HG03095 (cell line): ENCODE data around the gene IGF2.

Experiments
- ATAC-seq: cut with Tn5 transposase; IDR thresholded peaks from one replicate; pipeline ENCODE4 v1.9.1; 2021; ENCODE audit warnings: moderate library complexity; ENCODE audit not compliant: unreplicated experiment

IGF2 gene

DNA sequence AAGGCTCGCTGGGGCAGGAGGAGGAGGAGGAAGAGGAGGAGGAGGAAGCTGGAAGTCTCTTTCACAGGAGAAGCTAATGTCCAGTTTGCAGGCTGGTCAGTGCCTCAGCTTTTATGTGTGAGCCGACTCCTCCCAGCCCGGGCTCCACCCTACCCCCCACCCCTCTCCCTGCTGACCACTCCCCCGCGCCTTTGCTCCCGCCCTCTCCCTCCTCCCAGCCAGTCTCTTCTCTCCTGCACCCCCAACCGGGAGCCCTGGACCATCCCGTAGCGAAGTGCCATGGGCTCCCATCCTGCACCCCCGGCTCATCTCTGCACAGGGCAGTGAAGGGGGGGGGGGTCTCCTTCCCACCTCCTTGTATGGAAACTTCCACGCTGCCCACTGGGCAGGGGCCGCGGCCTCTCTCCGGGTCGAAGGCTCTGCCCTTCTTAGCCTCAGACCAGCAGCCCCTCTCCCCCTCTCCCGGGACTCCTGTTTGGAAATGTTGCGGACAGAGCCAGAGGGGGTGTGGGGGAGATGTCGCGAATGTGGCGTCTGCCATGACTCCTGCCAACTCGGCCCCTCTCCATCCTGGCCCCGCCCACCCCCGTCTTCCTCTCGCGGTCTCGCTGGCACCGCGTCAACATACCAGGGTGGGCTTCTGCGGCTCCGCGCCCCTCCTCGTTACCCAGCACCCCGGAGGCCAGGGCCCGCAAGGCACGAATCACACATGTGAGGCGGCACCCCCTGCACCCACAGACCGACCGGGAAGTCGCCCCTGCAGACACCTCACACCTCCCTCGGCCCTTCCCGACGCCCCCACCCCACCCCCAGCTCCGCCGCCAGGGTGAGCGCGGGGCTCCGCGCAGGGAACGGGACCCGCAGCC, 1.8 kb downstream of the IGF2 start:
- no peak for ATAC-seq

DNA sequence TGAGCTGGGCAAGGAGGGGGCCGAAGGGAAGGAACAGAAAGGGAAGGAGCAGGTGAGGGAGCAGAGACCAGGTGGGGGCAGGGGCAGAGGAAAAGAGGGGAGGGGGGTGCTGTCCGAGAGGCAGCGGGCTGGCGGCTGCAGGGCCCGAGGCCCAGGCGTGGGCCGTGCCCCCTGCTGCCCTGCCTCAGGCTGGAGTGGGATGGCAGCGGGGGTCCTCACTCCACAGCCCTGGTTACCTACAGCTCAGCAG, 2.3 kb downstream of the IGF2 start:
- ATAC-seq: no peak

DNA sequence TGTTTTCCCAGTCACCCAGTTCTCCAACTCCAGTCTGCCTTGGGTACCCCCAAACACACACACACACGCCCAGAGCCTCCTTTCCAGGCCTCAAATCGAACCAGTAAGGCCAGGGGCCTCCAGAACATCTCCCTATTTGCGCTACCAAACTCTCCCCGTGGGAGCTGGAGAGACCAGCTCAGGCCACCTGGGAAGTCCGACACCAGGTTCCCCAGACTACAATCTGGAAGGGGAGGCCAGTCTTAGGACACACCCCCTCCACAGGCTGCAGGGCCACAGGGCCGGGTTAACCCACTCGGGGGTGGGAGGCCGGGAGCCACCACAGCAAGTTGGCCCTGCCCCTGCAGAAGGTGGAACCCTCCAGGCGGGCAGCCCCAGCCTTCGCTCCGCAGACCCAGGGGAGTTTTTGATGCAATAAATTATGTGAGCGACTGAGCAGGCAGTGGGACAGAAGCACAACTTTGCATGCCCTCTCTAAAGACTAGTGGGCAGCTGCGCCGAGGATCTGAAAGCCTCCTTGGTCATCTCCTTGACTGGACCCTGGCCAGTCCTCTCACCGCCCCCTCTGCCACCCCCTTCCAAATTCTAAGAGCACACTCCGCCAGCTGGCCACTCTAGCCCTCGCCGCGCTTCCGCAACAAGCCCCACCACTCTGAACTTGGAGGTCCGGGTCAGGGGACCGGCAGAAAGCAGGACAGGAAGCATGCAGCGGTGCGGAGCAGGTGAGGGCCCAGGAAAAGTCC, 2.8 kb downstream of the IGF2 start:
- ATAC-seq: no peak

DNA sequence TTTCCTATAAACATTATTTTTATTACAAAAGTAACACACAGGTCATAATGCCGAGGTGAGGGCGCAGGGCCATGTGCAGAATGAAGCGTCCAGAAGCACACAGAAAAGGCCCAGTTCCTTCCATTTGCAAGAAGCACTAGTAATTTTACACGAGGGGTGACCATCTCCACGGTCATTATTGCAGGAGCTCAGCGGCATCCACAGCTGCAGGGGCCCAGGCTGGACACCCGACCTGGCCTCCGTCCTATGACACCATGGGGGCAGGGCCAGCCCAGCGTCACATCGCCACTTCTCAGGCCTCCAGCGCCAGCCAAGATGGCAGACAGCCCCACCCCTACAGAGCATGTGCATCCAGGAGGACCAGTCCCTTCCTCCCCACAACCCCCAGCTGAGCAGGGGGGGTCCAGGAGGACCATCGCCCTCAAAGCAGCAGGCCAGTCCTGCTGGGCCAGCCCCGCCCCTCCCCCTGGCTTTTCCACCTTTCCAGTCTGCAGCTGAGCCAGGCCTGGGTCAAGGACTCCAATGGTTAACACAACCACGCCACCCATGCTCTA, 3.5 kb downstream of the IGF2 start:
- no peak for ATAC-seq

DNA sequence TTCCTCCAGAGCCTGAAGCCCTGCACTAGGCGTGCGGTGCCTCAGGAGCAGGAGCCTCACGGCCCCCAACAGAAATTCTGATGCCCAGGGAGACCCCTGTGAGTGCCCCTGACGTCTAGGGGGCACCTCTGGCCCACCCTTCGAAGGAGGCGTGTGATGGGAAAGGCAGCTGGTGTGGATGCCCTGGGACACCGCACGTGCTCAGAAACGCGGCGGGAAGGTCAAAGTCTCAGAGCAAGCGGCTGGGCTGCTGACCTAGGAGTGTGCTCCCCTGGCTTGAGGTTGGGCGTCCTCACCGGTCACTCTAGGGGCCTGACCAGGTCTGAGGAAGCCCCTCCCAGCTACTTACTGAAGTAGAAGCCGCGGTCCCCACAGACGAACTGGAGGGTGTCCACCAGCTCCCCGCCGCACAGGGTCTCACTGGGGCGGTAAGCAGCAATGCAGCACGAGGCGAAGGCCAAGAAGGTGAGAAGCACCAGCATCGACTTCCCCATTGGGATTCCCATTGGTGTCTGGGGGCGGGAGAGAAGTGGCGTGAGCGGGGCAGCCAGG, 4.1 kb downstream of the IGF2 start:
- ATAC-seq: no peak

DNA sequence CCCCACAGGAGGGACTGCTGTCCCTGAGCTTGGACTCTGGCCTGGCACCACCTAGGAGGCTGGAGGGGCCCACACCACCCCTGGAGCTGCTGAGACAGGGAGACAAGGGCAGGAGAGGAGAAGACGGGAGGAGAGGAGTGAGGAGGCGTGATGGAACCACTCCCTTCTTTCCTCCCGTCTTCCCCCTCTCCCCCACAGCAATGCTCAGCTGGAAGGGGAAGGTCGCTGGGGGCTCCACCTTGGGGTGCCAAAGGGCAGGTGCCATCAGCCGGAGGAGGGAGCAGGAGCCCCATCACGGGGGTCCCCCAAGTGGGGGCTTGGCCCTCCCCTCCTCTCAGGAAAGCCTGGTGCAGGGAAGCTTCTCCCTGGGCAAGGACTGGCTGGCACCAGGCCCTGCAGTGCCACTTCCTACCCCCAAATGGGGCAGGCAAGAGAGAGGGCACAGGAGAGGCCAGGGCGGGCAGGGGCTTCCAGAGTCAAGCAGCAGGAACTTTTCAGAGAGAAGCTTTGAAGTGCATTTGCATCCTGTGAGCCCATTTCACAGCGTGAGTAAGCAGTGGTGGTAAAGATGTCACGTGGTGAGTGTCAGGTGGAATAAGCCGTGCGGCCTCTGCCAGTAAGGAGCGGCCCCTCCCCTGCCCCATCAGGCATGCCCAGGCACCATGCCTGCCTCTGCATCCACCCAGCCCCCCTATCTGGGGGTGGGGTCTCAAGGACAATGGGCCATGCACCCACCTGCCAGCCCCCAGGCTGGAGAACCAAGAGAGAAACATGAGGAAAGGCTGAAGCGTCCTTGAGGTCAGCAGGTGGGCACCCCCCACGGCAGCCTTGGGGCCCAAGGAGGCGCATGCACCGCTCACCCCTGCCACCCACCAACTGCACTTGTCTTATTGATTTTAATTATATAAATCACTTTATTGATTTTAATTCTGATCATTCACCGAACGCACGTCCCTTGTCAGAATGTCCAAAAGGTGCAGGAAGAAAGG, 4.9 kb downstream of the IGF2 start:
- no peak for ATAC-seq

DNA sequence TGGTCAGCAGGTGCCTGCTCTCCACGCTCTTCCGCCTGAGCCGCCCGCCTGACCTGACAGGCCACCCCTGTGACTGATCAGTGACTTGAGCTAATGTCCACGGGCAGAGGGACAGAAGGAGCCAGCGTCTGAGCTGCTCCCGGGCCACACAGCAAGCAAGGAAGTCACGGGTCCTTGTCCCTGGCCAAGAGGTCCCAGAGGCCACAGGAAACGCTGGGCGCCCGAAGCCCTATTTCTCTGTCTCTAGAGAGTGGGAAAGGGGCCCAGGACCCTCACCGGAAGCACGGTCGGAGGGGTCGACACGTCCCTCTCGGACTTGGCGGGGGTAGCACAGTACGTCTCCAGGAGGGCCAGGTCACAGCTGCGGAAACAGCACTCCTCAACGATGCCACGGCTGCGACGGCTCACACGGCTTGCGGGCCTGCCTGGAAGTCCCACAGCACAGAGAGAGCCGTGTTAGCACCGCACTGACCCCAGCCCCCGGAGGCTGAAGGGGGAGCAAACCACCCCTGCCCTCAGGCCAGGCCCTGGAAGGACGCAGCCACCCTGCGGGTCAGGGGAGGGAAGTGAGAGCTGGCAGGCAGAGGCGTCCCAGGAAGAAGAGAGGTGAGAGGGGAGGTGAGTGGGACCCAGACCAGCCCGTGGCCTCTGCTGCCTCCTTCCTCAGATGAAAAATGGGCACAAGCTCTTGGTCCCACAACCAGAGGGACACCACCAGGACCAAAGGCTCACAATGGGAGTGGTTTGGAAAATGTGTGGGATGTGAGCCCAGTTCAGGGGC, 5.8 kb downstream of the IGF2 start:
- no peak for ATAC-seq

DNA sequence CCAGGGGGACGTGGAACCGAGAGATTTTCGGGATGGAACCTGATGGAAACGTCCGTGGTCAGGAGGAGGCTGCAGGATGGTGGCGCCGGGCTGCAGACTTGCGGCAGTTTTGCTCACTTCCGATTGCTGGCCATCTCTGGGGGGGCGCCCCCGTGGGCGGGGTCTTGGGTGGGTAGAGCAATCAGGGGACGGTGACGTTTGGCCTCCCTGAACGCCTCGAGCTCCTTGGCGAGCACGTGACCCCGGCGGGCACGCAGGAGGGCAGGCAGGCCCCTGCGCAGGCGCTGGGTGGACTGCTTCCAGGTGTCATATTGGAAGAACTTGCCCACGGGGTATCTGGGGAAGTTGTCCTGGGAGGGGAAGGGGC, 6.3 kb downstream of the IGF2 start:
- ATAC-seq: no peak

DNA sequence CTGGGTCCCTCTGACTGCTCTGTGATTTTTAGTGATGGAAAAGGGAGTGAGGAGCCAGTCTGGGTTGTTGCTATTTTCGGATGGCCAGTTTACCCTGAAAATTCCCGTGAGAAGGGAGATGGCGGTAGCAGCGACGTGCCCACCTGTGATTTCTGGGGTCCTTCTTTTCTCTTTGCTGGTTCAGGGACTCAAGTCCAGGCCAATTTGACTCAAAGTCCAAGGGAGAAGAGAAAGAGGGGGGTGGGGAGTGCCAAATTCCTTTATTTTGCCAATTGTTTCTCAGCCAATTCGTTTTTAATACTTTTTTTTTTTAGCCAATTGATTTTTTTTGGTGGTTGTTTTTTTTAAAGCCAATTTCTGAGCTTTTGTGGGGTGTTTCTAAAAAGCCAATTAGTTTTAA, 6.9 kb downstream of the IGF2 start:
- ATAC-seq: no peak

DNA sequence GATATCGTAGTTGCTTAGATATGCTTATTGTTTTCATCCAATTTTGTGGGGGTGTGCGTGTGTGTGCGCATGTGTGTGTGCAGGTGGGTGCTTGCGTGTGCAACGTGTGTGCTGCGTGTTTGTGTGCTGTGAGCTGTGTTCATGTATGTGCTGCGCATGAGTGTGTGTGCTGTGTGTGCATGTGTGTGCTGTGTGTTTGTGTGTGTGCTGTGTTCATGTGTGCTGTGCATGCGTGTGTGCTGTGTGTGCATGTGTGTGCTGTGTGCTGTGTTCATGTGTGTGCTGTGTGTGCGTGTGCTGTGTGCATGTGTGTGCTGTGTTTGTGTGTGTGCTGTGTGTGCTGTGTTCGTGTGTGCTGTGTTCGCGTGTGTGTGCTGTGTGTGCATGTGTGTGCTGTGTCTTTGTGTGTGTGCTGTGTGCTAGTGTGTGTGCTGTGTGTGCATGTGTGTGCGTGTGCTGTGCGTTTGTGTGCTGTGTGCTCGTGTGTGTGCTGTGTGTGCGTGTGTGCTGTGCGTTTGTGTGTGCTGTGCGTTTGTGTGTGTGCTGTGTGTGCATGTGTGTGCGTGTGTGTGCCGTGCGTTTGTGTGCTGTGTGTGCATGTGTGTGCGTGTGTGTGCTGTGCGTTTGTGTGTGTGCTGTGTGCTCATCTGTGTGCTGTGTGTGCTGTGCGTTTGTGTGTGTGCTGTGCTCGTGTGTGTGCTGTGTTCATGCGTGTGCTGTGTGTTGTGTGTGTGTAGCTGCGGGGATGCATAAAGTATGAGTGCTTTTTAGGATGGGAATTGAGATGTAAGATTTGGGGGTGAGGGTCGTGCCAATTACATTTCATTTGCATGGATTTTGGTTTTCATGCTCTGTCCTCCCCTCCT, 7.6 kb downstream of the IGF2 start:
- ATAC-seq: no peak

DNA sequence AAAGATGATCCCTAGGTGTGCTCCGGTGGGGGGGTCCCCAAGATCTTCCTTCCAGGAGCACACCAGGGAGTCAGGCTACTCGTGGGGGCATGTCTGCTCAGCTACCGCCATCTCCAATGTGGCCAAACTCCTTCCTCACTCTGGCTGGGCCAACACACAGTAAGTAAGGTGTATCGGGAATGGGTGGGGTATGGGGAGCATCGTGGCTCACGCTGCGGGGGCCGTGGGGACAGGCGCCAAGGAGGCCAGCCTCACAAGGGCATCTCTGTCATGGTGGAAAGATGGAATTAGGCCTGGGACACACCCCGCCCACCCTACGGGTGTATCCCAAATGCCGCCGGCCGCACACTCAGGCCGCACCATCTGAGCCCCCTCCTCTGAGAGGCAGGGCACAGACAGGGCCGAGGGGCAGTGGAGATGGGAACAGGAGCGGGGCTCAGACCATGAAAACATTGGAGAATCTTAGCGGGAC, 8.3 kb downstream of the IGF2 start:
- ATAC-seq: no peak

DNA sequence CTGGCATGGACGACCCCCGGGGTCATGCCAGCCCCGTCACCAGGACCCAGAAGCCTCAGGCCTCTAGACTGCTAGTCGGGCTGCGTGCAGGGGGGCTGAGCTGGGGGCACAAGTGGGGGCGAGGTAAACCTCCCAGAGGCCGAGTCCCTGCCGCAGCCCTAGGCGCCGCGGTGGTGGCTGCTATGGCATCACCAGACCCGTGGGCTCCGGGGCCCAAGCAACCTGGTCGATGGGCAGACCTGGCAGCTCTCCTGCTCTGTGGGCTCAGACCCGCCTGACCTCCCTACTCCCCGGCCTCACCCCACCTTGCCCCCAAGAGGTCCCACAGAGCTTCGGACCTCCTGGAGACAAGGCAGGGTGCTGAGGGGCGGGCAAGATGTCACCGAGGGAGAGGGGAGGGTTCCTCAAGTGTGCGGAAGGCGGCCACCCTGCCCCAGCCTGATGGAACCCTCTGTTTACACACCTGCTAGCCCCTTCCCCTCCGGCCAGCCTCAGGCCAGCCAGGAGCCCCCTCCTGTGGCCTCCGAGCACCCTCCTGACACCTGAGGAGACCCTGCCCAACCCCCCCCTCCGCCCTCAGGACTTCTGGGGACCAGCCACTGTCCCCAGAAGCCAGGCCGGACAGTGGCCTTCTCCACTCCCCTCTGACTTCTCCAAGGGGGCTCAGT, 9.4 kb downstream of the IGF2 start:
- no peak for ATAC-seq

DNA sequence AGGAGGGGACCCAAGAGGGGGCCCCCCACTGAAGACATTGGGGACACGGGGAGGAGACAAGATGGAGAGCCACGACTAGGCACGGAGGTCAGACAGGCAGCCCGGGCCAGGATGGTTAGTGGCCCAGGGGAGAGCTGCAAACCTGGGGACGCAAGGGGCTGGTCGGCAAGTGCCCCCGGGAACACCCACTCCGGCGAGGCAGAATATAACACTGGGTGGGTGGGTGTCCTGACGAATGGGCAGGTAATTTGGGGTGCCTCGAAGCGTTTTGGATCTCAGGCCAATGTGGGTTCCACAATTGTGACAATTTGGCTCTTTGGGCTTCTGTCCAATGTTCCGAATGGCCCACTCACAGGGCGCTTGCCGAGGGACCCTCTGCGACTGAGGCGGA, 9.9 kb downstream of the IGF2 start:
- no peak for ATAC-seq

DNA sequence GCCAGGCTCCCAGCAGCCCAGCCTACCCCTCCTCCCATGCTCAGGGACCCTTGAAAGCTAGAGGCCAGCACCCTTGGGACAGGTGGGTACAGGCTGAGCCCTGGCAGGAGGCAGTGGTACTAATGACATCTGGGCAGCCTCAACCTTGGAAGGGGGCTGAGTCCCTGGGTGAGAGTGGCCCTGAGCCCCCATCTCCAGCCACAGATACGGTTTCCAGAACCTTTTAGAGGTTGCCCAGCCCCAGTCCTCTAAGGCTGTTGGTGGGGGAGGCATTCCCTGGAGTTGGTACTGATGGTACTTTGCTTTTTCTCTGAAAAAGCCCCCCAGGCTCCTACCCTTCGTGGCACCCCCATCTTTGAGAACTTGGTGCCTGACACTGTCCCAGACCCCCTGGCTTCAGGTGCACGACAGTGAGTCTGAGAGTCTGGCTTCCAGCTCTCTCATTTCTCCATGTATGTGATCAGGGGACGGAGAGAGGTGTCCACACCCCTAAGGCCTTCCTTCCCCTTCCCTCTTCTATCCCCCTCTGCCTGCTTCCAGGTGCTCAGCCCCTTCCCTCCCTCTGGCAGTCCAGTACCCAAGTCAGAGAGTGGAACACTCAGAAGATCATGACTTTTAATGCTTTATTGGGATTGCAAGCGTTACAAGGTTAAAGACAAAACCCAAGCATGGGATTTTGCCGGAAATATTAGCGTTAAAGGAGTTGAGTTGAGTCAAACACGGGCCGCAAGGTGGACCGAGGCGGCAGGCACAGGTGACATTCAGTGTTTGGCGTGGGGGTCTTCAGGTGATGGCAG, 10.5 kb downstream of the IGF2 start:
- ATAC-seq: no peak

DNA sequence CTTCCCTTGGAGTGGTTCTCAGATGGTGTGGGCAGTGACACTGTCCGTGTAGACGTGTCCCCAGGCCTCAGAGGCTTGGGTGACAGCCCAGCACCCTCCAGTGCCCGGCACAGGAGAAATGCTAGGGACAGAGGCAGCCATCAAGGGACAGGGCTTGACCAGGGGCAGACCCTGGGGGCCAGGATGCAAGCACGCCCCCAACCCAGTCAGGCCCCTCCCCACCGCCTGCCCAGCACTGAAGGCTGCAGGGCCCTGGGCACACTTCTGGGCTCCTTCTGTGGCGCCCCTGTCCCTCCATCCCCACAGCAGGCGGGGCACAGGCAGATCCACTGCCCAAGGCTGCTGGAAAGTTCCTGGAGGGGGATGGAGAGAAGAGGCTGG, 11.1 kb downstream of the IGF2 start:
- ATAC-seq: no peak

DNA sequence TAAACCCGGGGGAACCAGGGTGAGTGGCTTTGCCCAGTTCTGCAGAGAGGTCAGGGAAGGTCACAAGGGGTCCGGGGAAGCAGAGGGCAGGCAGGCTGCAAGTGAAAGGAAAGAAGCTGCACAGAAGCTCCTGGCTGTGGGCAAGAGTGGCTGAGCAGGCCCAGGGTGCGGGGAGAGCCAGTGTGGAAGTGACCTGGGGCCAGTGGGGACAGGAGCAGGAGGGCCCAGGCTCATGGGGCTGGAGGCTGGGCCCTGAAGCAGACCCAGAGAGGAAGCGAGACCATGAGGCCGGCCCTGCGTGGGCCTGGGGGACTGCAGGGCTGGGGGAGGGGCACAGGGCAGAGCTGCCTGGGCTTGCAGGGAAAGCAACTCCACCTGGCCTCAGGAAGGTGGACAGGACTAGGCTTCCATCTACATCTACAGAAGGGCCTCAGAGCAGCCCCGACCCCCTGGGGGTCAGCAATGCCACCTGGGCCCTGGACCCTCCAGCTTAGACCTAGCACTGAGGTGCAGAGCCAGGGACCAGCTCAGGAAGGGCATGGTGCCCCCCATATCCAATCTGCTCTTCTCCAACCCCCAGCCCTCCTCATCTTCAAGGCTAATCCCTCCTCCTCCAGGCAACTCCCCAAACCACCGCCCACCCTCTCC, 11.6 kb downstream of the IGF2 start:
- no peak for ATAC-seq

DNA sequence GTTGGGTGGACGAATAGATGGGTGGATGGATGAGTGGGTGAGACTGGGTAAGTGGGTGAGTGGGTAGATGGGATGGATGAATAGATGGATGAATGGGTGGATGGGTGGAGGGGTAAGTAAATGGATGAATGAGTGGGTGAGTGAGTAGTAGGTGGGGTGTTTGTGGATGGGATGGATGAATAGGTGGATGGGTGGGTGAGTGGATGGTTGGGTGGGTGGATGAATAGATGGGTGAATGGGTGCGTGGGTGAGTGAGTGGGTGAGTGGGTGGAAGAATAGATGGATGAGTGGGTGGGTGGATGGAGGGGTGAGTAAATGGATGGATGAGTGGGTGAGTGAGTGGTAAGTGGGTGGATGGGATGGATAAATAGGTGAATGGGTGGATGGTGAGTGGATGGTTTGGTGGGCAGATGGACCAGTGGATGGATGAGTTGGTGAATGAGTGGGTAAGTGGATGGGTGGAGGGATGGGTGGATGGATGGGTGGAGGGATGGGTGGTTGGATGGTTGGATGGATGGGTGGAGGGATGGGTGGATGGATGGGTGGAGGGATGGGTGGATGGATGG, 12.6 kb downstream of the IGF2 start:
- ATAC-seq: no peak
